HG03066 (cell line): ENCODE data around the gene NEURL2.

Source experiments
- ATAC-seq: cut with Tn5 transposase; IDR thresholded peaks from one replicate; pipeline ENCODE4 v1.9.1; 2021; ENCODE audit warnings: low read depth; ENCODE audit not compliant: unreplicated experiment

NEURL2 gene

GRCh38 chr20:45920462-45921336, 29.7 kb upstream of the NEURL2 start:
- ATAC-seq: no peak

GRCh38 chr20:45919542-45920399, 28.8 kb upstream of the NEURL2 start:
- no peak for ATAC-seq

GRCh38 chr20:45918779-45919537, 27.9 kb upstream of the NEURL2 start:
- no peak for ATAC-seq

GRCh38 chr20:45918182-45918737, 27.3 kb upstream of the NEURL2 start:
- no peak for ATAC-seq

DNA sequence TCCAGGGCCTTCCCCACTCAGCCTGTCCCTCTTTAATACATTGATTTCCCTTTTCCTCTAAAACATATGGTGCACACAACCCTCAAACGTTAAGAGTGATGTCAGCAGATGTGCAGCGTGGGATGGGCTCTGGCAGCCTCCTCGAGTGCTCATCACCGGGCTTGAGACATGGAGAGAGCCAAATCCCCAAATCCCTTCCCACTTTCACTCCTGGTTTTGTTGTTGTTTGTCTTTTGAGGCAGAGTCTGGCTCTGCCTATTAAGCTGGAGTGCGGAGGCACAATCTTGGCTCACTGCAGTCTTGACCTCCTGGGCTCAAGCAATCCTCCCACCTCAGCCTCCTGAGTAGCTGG, 26.8 kb upstream of the NEURL2 start:
- no peak for ATAC-seq

DNA sequence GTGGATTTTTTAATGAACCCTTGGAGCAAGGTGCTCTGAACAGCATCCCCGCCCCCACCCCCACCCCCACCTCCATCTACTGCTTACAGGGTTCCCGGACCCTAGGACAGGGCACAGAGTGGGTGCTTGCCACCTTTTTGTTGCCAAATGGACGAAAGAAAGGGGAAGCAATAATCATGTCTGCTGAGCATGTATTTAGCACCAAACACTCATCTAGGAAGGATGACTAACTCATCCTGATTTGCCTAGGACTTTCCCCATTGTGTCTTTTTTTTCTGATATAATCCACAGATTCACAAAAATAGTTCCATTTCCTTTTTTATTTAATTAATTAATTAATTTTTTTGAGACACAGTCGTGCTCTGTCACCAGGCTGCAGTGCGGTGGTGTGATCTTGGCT, 22.1 kb upstream of the NEURL2 start:
- no peak for ATAC-seq

DNA sequence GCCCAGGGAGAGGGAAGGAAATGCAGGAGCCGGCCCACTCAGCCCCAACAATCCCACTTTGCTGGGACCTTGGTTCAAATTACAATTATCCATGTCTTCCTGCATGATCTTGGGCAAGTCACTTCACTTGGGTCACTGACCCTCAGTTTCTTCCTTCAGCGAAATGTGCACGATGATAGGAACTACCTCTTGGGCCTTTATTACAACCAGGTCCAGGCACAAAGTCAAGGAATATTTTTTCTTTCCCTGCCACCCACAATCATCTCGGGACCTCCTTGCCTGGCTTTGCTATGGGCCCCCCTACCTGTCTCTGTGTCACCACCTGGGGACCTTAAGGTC, 21.3 kb upstream of the NEURL2 start:
- ATAC-seq: no peak

GRCh38 chr20:45911486-45912343, 20.7 kb upstream of the NEURL2 start, which contains the start of gene PLTP:
Gene PLTP (minus strand): TSS chr20:45912155. CDS start chr20:45911452, 703 bp downstream.
- ATAC-seq: no peak

DNA sequence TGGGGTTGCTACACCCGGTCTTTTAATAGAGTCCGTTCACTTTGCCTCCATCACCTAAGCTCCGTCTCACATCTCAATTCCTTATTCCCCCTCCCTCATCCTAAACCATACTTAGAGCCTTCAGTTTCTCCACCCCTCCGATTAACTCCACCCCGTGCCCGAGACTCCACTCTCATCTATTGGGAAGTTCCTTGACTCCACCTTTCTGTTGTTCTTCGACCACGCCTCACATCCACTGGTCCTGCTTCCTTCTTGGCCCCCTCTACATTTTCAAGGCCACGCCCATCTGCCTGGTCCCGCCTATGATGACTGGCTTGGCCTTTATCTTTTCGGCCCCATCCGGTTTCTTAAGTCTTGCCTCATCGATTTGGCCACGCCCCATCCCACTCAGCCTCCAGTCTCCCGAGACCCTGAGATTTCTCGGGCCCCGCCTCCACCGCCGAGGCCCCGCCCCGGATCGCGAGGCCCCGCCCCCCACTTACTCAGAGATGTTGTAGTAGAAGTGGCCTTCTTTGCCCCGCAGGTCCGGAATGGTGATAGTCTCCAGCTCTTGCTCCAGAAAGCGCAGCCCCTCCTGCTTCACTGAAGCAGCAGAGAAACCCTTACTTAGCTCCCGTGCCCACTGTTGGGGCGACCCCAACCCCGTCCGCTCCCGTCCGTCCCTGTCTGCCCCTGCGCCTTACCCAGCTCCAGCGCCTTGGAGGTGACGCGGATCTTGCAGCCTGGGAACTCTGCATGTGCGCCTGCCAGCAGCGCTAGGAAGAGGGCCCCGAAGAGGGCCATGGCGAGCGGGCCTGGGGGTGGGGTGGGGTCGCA, 19.9 kb upstream of the NEURL2 start:
- peak; percentile 85 for ATAC-seq

DNA sequence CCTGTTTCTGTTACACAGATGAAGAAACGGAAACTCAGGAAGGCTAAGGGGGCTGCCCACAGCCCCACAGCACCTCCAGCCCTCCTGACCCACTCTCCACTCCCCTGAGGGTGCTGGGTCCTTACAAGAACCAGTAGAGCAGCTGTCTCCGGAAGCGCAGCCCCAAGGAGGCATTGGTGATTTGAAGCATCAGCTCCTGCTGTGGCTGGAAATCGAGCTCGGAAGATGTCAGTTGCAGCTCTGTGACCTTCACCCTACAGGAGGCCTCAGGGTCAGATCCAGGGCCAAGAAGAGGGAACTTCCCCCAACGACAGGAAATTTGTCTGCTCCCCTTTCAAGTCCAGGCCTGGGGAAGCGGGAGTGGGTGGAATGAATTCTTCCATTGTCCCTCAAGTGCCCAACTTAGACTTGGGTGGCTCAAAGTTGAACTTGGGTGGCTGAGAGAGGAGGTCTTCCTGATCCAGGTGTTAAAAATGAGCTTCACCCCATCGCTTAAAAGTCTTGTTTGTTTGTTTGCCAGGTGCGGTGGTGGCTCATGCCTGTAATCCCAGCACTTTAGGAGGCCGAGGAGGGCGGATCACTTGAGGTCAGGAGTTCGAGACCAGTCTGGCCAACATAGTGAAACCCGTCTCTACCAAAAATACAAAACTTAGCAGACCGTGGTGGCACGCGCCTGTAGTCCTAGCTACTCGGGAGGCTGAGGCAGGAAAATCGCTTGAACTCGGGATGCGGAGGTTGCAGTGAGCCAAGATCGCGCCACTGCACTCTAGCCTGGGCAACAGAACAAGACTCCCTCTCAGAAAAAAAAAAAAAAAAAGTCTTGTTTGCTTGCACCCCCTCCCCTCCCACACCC, 19.0 kb upstream of the NEURL2 start:
- no peak for ATAC-seq

DNA sequence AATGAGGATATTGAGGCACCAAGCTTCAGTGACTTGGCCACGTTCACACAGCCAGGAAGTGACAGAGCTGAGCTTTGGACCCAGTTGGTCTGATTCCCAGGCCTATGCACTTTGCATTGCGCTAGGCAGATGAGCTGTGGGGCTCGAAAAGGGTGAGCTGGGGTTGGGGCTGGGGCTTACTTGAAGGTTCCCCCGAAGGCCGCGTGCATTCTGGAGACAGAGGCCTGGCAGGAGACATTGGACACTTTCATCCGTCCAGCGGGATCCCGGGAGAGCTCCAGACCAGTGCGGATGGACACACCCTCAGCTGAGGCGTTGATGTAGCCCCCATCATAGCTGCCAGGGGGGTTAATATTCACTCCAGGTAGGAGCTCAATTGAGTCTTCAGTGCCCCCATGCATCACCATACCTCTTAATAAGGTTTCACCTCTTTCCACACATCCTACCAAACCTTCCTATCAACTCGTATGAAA, 18.4 kb upstream of the NEURL2 start:
- ATAC-seq: no peak

DNA sequence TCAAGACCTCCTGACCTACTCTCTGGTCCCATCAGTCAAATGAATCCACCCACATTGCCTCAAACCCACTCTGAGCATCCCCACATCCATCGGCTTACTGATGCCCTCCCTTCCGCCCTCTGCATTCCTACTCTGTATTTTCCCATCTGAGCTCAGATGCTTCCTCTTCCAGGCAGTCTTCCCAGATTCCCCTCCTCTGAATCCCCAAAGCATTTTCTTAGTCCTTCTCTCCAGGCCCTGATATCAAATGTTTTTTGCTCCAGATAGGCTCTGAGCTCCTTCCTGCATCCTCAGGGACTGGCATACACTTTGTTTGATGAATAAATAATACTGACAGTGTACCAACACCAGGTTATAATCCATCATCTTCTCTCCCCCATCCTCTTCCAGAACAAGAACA, 17.1 kb upstream of the NEURL2 start:
- ATAC-seq: no peak

- no peak for ATAC-seq
These were observed 16.4 kb upstream of the NEURL2 start for GRCh38 chr20:45907219-45907948.

GRCh38 chr20:45905505-45906079, 14.6 kb upstream of the NEURL2 start:
- ATAC-seq: no peak

GRCh38 chr20:45904583-45905504, 13.8 kb upstream of the NEURL2 start:
- no peak for ATAC-seq

GRCh38 chr20:45902199-45902701, 11.2 kb upstream of the NEURL2 start:
- no peak for ATAC-seq
